ENCODE measurements around the gene RAB1A.

- TF ChIP-seq CTCF (IDR thresholded peaks at IDR 0.05; ENCODE audit: low read depth, low read length, poor library complexity, severe bottlenecking) (no peak), EZH2phosphoT487 (IDR thresholded peaks at IDR 0.05; ENCODE audit: borderline replicate concordance, low read length) (no peak)
These were observed 72.4 kb downstream of the RAB1A start for GRCh38 chr2:65057391-65058052.

Data from DOHH2 (cell line).